ENCODE measurements around the gene ARF6.

GRCh38 chr14:49876563-49877127, 16.2 kb upstream of the ARF6 start:
- TF ChIP-seq MAX (IDR thresholded peaks at IDR 0.05; ENCODE audit: low read depth, low read length) (no peak), POLR2A (IDR thresholded peaks at IDR 0.05; ENCODE audit: extremely low read depth, insufficient read length) (no peak)

Data from NB4 (cell line).